SIG-M5 (cell line): ENCODE results near the gene P2RY2.

Experiments used
- DNase-seq: peaks from one replicate; lab custom pipeline; 2025; lab: John Stamatoyannopoulos, UW

P2RY2 gene

GRCh38 chr11:73205661-73206343 lies 12.3 kb upstream of the P2RY2 start:
- no peak for DNase-seq

GRCh38 chr11:73206801-73207200 lies 11.3 kb upstream of the P2RY2 start:
- DNase-seq: no peak

- no peak for DNase-seq
These were observed 8.2 kb upstream of the P2RY2 start for GRCh38 chr11:73209892-73210291.

- DNase-seq: peak; percentile 19
These were observed 7.0 kb upstream of the P2RY2 start for GRCh38 chr11:73210916-73211667.

GRCh38 chr11:73213196-73214143 lies 4.6 kb upstream of the P2RY2 start:
- no peak for DNase-seq

- DNase-seq: no peak
These were observed 2.6 kb upstream of the P2RY2 start for GRCh38 chr11:73215191-73216134.

- DNase-seq: no peak
These were observed 1.6 kb upstream of the P2RY2 start for GRCh38 chr11:73216465-73216864.

GRCh38 chr11:73217131-73217809 lies 811 bp upstream of the P2RY2 start:
- DNase-seq: no peak

GRCh38 chr11:73217810-73218105 lies 323 bp upstream of the P2RY2 start:
- DNase-seq: no peak

- DNase-seq: no peak
These were observed 742 bp downstream of the P2RY2 start for GRCh38 chr11:73218830-73219215.

- DNase-seq: no peak
These were observed 1.6 kb downstream of the P2RY2 start for GRCh38 chr11:73219396-73220285.

- DNase-seq: no peak
These were observed 3.4 kb downstream of the P2RY2 start for GRCh38 chr11:73221451-73221850.

- DNase-seq: no peak
These were observed 3.9 kb downstream of the P2RY2 start for GRCh38 chr11:73221996-73222395.

- no peak for DNase-seq
These were observed 6.1 kb downstream of the P2RY2 start for GRCh38 chr11:73223998-73224730.

- no peak for DNase-seq
These were observed 7.1 kb downstream of the P2RY2 start for GRCh38 chr11:73225001-73225686.

- DNase-seq: no peak
These were observed 7.8 kb downstream of the P2RY2 start for GRCh38 chr11:73225851-73226250.

GRCh38 chr11:73226297-73227006 lies 8.4 kb downstream of the P2RY2 start:
- no peak for DNase-seq
